ENCODE data around the gene FILIP1L. TPM values are rescaled to one million over a fixed set of nuclear protein-coding genes. Genes with fewer than 3 reads are reported as not detected.

FILIP1L gene
- total and polyA plus RNA-seq, 11 donors = 18.2 to 120 (median 77.3) TPM

GRCh38 chr3:99837715-99838114 is 276.6 kb downstream of the FILIP1L start:
- H3K36me3 ChIP-seq = peaks cover 0 to 4% (median 0%) of the 10 kb centered on the region in 9 donors
- H3K9me3 ChIP-seq = no peaks in the 10 kb centered on the region
- H3K4me3 ChIP-seq = no peak overlapping the region
- peaks cover 0 to 45% (median 16%) of the 10 kb centered on the region in 12 donors for H3K4me1 ChIP-seq
- WGBS, 4 donors = 94 to 100% (median 95%) methylated on average over 1 of the region's 1 CpG
- H3K27ac ChIP-seq = no peak overlapping the region
- DNase-seq = no peak
- TF ChIP-seq CTCF (IDR thresholded peaks at IDR 0.05) (no peak), POLR2A (IDR thresholded peaks at IDR 0.05) (no peak)
- H3K27me3 ChIP-seq = no peaks in the 10 kb centered on the region
- ATAC-seq = no peak
- intact Hi-C loops (cut with DNase I) = loop anchor here in 4 of 10 donors (5.0 to 10.0 kb wide), 3 partner anchors 225 to 567 kb away; partner anchors contain the start of genes LNP1 (in 1 of the 4) and TOMM70 (in 1 of the 4)

- H3K27ac ChIP-seq = peak overlapping the region in 5 of 12 donors; percentile 15 to 45 (median 21)
- peak in 1 of 4 donors; percentile 47 for ATAC-seq
- peaks cover 0 to 4% (median 0%) of the 10 kb centered on the region in 9 donors for H3K36me3 ChIP-seq
- TF ChIP-seq POLR2A (IDR thresholded peaks at IDR 0.05) (no peak), CTCF (IDR thresholded peaks at IDR 0.05) (no peak)
- H3K4me1 ChIP-seq = peaks cover 0 to 42% (median 15%) of the 10 kb centered on the region in 12 donors
- WGBS, 4 donors = 60 to 73% (median 66%) methylated on average over 3 of the region's 3 CpGs
- intact Hi-C loops (cut with DNase I) = loop anchor here in 4 of 10 donors (5.0 to 10.0 kb wide), 3 partner anchors 226 to 568 kb away; partner anchors contain the start of genes LNP1 (in 1 of the 4) and TOMM70 (in 1 of the 4)
- DNase-seq = peak in 1 of 5 donors; percentile 29
- no peaks in the 10 kb centered on the region for H3K9me3 ChIP-seq
- no peaks in the 10 kb centered on the region for H3K27me3 ChIP-seq
- no peak overlapping the region for H3K4me3 ChIP-seq
Observed at GRCh38 chr3:99836681-99837080, 277.6 kb downstream of the FILIP1L start.

GRCh38 chr3:99834211-99834957 is 279.9 kb downstream of the FILIP1L start:
- ATAC-seq = no peak
- TF ChIP-seq CTCF (IDR thresholded peaks at IDR 0.05) (no peak), POLR2A (IDR thresholded peaks at IDR 0.05) (no peak)
- no peaks in the 10 kb centered on the region for H3K9me3 ChIP-seq
- 93 to 97% (median 95%) methylated on average over 2 of the region's 2 CpGs for WGBS, 4 donors
- peak overlapping the region in 2 of 12 donors; percentile 7 to 37 for H3K27ac ChIP-seq
- H3K36me3 ChIP-seq = peaks cover 0 to 11% (median 0%) of the 10 kb centered on the region in 9 donors
- DNase-seq = no peak
- no peak overlapping the region for H3K4me3 ChIP-seq
- intact Hi-C loops (cut with DNase I) = loop anchor here in 7 of 10 donors (5.0 to 10.0 kb wide), 4 partner anchors 423 to 758 kb away; partner anchors contain the start of genes LNP1 (in 1 of the 7) and TOMM70 (in 1 of the 7)
- H3K27me3 ChIP-seq = no peaks in the 10 kb centered on the region
- H3K4me1 ChIP-seq = peaks cover 0 to 42% (median 15%) of the 10 kb centered on the region in 12 donors

GRCh38 chr3:99833617-99834205 is 280.6 kb downstream of the FILIP1L start:
- 46 to 55% (median 50%) methylated on average over 4 of the region's 4 CpGs for WGBS, 4 donors
- peak in 1 of 4 donors; percentile 18 for ATAC-seq
- peak overlapping the region in 5 of 12 donors; percentile 5 to 37 (median 26) for H3K27ac ChIP-seq
- H3K9me3 ChIP-seq = no peaks in the 10 kb centered on the region
- H3K27me3 ChIP-seq = no peaks in the 10 kb centered on the region
- peaks cover 0 to 42% (median 15%) of the 10 kb centered on the region in 12 donors for H3K4me1 ChIP-seq
- TF ChIP-seq POLR2A (IDR thresholded peaks at IDR 0.05) = no peak
- TF ChIP-seq CTCF (IDR thresholded peaks at IDR 0.05) = no peak
- no peak overlapping the region for H3K4me3 ChIP-seq
- no peak for DNase-seq
- peaks cover 0 to 17% (median 3%) of the 10 kb centered on the region in 9 donors for H3K36me3 ChIP-seq
- intact Hi-C loops (cut with DNase I) = loop anchor here in 7 of 10 donors (5.0 to 10.0 kb wide), 4 partner anchors 424 to 759 kb away; partner anchors contain the start of genes LNP1 (in 1 of the 7) and TOMM70 (in 1 of the 7)

Data from heart left ventricle (tissue), 16 donors.